ENCODE data around the gene ZSCAN10.
"Not testable (repeated sequence)": the region's sequence is repeated elsewhere in the genome, so short reads cannot be mapped to it uniquely, and the experiment has no call there.

- TF ChIP-seq REST (IDR thresholded peaks at IDR 0.05; ENCODE audit: insufficient replicate concordance, low read depth); POLR2AphosphoS5 (IDR thresholded peaks at IDR 0.05; ENCODE audit: low read depth); CTCF (IDR thresholded peaks at IDR 0.05; ENCODE audit: insufficient read depth, low read length); GABPA (IDR thresholded peaks at IDR 0.05; ENCODE audit: low read depth): not testable (repeated sequence)
Observed at GRCh38 chr16:3139561-3139960, 40.5 kb upstream of the ZSCAN10 start.
